Thyroid gland (tissue), 4 donors: ENCODE data around the gene TMEM144.

Experiments used
- POLR2A ChIP-seq, 2 donors: fragments of 450-650 bp; IDR thresholded peaks; one replicate each; pipeline ENCODE4 v1.6.1; 2017; ENCODE audit warnings: antibody characterized with exemption in 2 of 2, mild to moderate bottlenecking in 2 of 2, moderate library complexity in 1 of 2
- TF ChIP-seq, protein P1 (sequence below), 6 experiments: fragments of 200-600 bp in 3 of 6; fragments of 450-650 bp in 3 of 6; sonication (generic) in 3 of 6; IDR thresholded peaks; one replicate each; pipeline ENCODE4 v1.5.1; 2016 to 2019; ENCODE audit warnings: antibody characterized with exemption in 6 of 6, mild to moderate bottlenecking in 2 of 6, inconsistent platforms in 1 of 6, moderate library complexity in 1 of 6

DNA sequence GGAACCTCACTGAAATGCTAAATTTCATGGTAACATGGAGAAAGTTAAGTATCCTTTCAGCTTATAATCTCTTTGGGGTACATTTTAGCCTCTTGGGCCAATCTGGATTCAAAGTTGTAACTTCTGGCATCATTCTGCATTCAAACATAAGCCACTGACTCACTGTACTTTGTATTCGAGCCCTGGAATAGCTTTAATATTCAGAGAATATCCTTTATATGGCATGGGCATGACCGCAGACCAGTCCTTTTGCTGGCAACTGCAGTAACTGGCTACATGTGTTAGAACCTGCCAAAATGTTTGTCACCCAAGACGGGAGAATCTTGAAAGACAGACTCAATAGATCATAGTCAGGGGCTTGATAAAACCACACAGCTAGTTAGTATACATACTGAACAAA, 40.8 kb upstream of the TMEM144 start:
- TF ChIP-seq, protein P1, sequence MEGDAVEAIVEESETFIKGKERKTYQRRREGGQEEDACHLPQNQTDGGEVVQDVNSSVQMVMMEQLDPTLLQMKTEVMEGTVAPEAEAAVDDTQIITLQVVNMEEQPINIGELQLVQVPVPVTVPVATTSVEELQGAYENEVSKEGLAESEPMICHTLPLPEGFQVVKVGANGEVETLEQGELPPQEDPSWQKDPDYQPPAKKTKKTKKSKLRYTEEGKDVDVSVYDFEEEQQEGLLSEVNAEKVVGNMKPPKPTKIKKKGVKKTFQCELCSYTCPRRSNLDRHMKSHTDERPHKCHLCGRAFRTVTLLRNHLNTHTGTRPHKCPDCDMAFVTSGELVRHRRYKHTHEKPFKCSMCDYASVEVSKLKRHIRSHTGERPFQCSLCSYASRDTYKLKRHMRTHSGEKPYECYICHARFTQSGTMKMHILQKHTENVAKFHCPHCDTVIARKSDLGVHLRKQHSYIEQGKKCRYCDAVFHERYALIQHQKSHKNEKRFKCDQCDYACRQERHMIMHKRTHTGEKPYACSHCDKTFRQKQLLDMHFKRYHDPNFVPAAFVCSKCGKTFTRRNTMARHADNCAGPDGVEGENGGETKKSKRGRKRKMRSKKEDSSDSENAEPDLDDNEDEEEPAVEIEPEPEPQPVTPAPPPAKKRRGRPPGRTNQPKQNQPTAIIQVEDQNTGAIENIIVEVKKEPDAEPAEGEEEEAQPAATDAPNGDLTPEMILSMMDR (IDR thresholded peaks at IDR 0.05) = no peak
- no peak for TF ChIP-seq POLR2A (IDR thresholded peaks at IDR 0.05)
